ENCODE results near the gene IRX4. TPM values are rescaled to one million over a fixed set of nuclear protein-coding genes. Genes with fewer than 3 reads are reported as not detected.

IRX4 gene
- total RNA-seq, 1 donor from 2014 or later: not detected

DNA sequence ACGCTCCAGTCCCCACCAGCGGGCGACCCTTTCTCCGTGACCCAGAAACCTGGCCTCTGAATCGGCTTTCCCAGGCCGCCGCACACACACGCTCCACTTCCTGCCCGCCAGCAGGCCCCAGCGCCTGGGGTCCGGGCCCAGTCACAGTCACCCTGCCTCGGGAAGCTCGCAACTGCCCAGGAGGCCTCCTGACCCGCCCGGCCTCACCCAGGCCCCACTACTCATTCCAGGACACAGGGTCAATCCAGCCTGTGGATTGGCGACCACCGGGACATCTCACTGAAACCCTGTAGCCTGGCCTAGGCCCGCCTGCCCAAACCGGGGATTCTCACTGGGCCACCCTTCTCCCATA, 2.7 kb upstream of the IRX4 start:
- peaks cover 43% of the 10 kb centered on the region for H3K27me3 Mint-ChIP-seq (ENCODE audit: low read depth)
- intact Hi-C loops (cut with micrococcal nuclease): no loop called here
- no peak for DNase-seq (ENCODE audit: low spot score)
- no peaks in the 10 kb centered on the region for H3K9me3 Mint-ChIP-seq
- H3K36me3 Mint-ChIP-seq (ENCODE audit: low read depth): no peaks in the 10 kb centered on the region
- no peaks in the 10 kb centered on the region for H3K4me1 Mint-ChIP-seq (ENCODE audit: low read depth)
- H3K27ac Mint-ChIP-seq: no peak overlapping the region
- no peak overlapping the region for H3K4me3 Mint-ChIP-seq (ENCODE audit: low read depth)

DNA sequence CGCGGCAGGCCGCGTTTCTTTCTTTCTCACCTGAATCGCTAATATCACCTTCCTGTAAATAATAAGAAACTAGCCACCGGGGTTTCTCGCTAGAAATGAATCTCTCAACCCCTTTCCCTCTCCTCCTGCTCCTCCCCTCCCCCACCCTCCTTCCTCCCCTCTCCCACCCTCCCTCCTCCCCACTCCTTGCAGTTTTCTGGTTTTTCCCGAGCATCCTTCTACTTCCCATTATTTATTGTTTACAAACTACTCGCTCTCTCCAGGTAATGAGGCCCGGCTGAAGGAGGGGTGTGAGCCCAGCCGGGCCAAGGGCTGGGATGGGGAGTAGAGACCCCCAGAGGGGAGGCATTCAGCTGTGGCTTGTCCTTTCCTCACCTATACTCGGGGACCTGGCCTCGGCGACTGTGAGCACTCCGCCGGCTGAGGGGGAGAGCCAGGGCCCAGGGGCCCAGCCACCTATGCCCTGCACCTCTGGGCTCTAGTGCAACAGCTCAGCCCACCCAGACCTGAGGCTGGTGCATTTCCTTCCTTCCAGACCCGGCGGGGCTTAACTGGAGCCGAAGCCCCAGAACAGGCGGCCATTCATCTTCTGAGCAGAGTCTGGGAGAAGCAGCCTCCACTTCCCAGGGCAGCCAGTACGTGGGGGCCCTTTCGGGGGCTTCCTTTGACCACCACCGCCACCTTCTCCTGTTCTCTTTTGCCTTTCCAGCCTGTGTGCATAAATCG, 2.1 kb upstream of the IRX4 start:
- Mint-ChIP-seq H3K9me3 (no peaks in the 10 kb centered on the region), H3K27me3 (ENCODE audit: low read depth) (peaks cover 48% of the 10 kb centered on the region), H3K27ac (no peak overlapping the region), H3K4me1 (ENCODE audit: low read depth) (no peaks in the 10 kb centered on the region), H3K4me3 (ENCODE audit: low read depth) (no peak overlapping the region), H3K36me3 (ENCODE audit: low read depth) (no peaks in the 10 kb centered on the region)
- no peak for DNase-seq (ENCODE audit: low spot score)
- intact Hi-C loops (cut with micrococcal nuclease): loop anchor here (5.0 kb wide), 1 partner anchor 867 kb away; the partner anchor contains the start of gene IRX2

DNA sequence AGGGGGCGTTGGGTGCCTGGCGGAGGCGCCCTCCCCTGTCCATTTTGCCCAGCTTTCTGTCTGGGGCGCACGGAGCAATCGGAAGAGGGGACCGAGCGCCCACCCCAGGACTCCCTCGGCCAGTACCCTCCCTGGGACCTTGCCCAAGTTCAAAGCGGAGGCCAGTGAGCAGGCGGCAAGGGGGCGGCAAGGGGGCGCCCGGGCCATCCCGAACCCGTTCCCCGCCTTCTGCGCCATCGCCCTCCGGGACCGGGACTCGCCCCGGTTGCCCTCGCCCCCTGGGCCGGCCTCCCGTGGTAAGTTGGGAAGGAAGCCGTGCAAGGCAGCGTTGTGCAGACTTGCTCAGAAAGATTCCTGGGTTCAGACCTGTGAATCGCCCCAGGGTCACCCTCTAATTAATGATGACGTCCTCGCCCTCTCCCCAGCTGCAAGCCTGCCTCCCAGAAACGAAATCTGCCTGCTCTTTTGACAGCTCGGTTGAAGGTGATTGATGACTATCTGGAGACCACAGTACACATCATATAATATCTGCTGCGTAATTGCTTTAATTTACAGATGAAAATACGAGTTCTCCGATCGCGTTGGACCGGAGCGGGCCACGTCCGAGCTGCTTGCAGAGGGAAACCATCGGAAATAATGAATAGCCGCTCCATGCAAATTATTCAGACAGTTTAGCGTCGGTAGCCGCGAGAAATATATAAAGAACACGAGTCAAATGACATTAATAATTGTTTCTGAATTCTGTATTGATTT, 1.4 kb upstream of the IRX4 start:
- H3K4me3 Mint-ChIP-seq (ENCODE audit: low read depth): no peak overlapping the region

DNA sequence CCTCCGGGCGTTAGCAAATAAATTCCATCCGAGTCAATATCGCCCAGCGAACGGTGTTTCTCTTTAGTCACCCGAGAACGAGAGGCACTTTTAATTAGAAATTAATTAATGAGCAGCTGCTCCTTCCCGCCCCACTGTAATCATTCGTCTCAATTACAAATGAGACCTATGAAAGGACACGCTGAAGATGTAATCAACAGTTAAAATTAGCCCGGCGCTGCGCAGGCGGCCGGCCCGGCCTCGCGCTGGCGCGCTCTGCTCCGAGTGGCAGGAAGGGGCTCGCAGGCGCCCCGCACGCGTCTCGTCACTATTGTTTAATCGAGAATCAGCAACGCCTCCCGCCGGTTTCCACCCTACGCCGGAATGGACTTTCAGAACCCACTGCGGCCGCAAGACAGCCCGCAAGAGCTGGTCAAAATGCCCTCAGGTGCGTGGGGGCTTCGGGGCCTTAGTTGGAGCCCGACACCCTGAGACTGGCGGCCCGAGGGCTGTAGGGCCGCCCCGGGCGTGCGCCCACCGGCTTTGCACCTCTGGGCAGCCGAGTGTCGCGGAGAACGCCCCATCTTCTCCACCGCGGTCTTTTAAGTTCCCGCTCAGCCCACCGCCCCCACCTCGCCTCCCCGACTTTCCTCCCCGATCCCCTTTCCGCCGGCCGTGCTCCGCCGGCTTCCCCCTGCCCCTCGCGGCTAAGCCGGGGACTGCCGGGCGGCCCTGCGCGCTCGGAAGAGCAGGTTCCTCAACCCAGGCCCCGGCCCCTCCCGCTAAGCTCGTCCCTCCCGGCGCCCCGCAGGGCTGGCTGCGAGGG, 597 bp upstream of the IRX4 start:
- Mint-ChIP-seq H3K9me3 (no peaks in the 10 kb centered on the region), H3K36me3 (ENCODE audit: low read depth) (no peaks in the 10 kb centered on the region), H3K4me3 (ENCODE audit: low read depth) (no peak overlapping the region), H3K27ac (no peak overlapping the region), H3K27me3 (ENCODE audit: low read depth) (peaks cover 45% of the 10 kb centered on the region), H3K4me1 (ENCODE audit: low read depth) (no peaks in the 10 kb centered on the region)
- intact Hi-C loops (cut with micrococcal nuclease): loop anchor here (5.0 kb wide), 1 partner anchor 869 kb away; the partner anchor contains the start of gene IRX2
- no peak for DNase-seq (ENCODE audit: low spot score)

More for the DNA sequence above, 1.4 kb upstream of the IRX4 start:
- H3K36me3 Mint-ChIP-seq (ENCODE audit: low read depth): no peaks in the 10 kb centered on the region
- H3K27me3 Mint-ChIP-seq (ENCODE audit: low read depth): peaks cover 52% of the 10 kb centered on the region
- H3K4me1 Mint-ChIP-seq (ENCODE audit: low read depth): no peaks in the 10 kb centered on the region
- no peak for DNase-seq (ENCODE audit: low spot score)
- no peaks in the 10 kb centered on the region for H3K9me3 Mint-ChIP-seq
- H3K27ac Mint-ChIP-seq: no peak overlapping the region
- intact Hi-C loops (cut with micrococcal nuclease): loop anchor here (5.0 kb wide), 1 partner anchor 868 kb away; the partner anchor contains the start of gene IRX2

DNA sequence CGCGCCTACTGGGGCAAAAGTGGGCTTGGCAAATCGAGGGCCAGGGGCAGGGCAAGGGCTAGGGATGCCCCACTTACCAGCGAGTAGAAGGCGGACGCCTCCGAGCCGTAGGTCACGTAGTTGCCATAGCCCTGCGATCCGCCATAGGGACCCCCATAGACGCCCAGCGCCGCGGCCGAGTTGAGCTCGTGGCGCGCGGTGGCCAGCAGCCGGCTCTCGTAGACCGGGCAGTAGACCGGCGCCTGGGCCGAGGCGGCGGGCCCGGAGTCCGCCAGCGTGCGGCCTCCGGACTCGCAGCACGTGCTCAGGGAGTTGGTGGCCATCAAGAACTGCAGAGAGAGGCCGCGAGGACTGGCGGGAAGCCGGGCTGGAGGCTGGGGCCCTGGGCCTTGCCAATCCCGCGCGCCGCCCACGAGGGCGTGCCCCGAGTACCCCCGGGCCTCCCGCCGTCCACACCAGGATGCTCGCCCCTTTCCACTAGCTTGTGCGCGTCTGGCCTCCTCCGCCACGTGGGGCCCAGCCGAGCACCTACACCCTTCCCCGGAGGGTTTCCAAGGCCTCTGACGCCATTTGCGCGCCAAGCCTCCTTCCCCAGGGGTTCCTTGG, 891 bp downstream of the IRX4 start:
- intact Hi-C loops (cut with micrococcal nuclease): loop anchor here (5.0 kb wide), 1 partner anchor 870 kb away; the partner anchor contains the start of gene IRX2
- H3K27ac Mint-ChIP-seq: no peak overlapping the region
- H3K4me3 Mint-ChIP-seq (ENCODE audit: low read depth): no peak overlapping the region
- no peaks in the 10 kb centered on the region for H3K9me3 Mint-ChIP-seq
- DNase-seq (ENCODE audit: low spot score): no peak
- peaks cover 54% of the 10 kb centered on the region for H3K27me3 Mint-ChIP-seq (ENCODE audit: low read depth)
- no peaks in the 10 kb centered on the region for H3K36me3 Mint-ChIP-seq (ENCODE audit: low read depth)
- no peaks in the 10 kb centered on the region for H3K4me1 Mint-ChIP-seq (ENCODE audit: low read depth)

DNA sequence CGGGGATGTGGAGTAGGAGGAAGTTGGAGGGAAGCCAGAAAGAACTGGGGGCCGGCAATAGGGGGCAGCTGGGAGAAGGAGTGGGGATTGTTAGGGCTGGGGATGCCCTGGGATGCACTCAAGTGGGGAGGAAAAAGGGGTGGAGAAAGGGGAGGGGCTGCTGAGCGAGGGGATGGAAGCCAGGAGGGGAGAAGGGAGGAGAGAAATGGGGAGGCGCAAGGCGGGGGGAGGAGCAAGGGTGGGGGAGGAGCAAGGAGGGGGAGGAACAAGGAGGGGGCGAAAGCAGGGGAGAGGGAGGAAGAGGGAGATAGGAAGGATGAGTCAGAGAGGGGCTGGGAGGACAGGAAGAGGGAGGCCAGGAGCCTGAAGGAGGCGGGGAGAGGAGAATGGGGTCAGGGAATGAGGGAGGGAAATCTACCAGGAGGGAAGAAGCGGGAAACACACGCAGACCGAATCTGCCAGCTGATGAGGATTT, 1.6 kb downstream of the IRX4 start:
- H3K9me3 Mint-ChIP-seq: no peaks in the 10 kb centered on the region
- DNase-seq (ENCODE audit: low spot score): no peak
- H3K4me1 Mint-ChIP-seq (ENCODE audit: low read depth): no peaks in the 10 kb centered on the region
- peaks cover 55% of the 10 kb centered on the region for H3K27me3 Mint-ChIP-seq (ENCODE audit: low read depth)
- H3K4me3 Mint-ChIP-seq (ENCODE audit: low read depth): no peak overlapping the region
- H3K36me3 Mint-ChIP-seq (ENCODE audit: low read depth): no peaks in the 10 kb centered on the region
- no peak overlapping the region for H3K27ac Mint-ChIP-seq
- intact Hi-C loops (cut with micrococcal nuclease): loop anchor here (5.0 kb wide), 1 partner anchor 871 kb away; the partner anchor contains the start of gene IRX2

DNA sequence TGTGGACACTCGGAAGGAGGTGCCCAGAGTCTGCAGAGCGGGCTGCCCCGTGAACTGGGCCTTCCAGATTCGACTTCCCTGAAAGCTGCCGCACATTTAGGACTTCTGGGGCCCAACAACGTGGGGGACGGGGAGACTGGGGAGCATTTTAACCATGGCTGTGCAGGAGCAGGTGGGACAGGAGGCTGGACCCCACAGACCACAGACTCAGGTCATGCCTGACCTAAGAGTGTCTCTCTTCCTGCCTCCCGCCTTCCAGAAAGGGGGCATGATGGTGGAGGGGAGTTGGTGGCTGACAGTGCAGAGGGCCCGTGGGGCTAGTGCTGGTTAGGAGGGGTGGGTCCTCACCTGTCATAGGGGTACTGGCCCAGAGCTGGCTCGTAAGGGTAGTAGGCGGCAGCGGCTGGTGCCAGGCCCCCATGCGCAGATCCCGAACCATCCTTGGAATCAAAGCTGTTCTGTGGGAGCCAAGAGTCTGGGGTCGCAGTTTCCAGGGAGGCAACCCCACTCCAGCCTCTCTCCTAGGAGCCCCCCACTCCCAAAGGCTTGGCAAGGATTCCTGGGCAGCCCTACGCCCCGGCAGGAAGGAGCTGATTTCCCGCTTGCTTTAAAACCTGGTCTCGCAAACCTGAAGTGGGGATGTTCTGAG, 2.2 kb downstream of the IRX4 start:
- Mint-ChIP-seq H3K27ac (no peak overlapping the region), H3K36me3 (ENCODE audit: low read depth) (no peaks in the 10 kb centered on the region), H3K9me3 (no peaks in the 10 kb centered on the region), H3K4me1 (ENCODE audit: low read depth) (no peaks in the 10 kb centered on the region), H3K27me3 (ENCODE audit: low read depth) (peaks cover 56% of the 10 kb centered on the region), H3K4me3 (ENCODE audit: low read depth) (no peak overlapping the region)
- no peak for DNase-seq (ENCODE audit: low spot score)
- intact Hi-C loops (cut with micrococcal nuclease): loop anchor here (5.0 kb wide), 1 partner anchor 872 kb away; the partner anchor contains the start of gene IRX2

DNA sequence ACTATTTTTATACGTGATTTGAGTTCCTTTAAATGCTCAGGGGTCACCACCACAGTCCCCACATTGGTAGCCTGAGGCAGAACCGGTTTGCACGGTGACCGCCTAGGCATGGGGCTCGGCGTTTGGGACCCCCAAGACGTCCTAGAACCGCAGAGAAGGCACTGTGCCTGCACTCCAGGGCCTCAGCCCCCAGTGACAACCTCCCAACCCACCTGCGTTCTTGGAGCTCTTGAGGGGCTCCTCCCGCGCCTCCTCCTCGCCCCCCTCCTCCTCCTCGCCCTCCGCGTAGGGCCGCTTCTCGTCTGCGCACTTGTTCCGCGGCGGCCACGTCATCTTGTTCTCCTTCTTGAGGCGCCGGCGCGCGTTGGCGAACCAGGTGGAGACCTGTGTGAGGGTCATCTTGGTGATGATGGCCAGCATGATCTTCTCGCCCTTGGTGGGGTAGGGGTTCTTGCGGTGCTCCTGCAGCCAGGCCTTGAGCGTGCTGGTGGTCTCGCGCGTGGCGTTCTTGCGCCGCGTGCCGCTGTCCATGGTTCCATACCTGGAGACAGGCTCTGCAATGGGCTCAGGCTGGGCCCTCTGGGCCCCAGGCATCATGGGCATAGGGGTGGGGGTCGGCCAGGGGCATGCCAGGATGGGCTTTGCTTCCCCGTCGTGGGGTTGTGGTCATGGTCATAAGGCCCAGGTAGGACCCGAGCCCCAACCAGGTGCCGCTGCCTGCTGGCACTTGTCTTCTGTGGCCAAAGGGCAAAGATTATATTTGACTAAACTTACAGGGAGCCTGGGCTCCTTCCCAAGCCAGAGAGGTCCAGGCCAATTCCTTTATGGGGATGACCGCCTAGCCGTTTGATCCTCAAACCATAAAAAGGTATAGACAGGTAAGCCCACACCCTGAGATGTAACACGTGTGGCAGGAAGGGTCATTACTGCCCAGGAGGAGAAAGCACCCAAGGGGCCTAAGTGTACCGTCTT, 3.1 kb downstream of the IRX4 start:
- Mint-ChIP-seq H3K27me3 (ENCODE audit: low read depth) (peaks cover 55% of the 10 kb centered on the region), H3K9me3 (no peaks in the 10 kb centered on the region), H3K36me3 (ENCODE audit: low read depth) (no peaks in the 10 kb centered on the region), H3K4me3 (ENCODE audit: low read depth) (no peak overlapping the region), H3K27ac (no peak overlapping the region), H3K4me1 (ENCODE audit: low read depth) (no peaks in the 10 kb centered on the region)
- intact Hi-C loops (cut with micrococcal nuclease): loop anchor here (5.0 kb wide), 2 partner anchors 562 to 873 kb away; partner anchors contain the start of gene IRX2
- no peak for DNase-seq (ENCODE audit: low spot score)

DNA sequence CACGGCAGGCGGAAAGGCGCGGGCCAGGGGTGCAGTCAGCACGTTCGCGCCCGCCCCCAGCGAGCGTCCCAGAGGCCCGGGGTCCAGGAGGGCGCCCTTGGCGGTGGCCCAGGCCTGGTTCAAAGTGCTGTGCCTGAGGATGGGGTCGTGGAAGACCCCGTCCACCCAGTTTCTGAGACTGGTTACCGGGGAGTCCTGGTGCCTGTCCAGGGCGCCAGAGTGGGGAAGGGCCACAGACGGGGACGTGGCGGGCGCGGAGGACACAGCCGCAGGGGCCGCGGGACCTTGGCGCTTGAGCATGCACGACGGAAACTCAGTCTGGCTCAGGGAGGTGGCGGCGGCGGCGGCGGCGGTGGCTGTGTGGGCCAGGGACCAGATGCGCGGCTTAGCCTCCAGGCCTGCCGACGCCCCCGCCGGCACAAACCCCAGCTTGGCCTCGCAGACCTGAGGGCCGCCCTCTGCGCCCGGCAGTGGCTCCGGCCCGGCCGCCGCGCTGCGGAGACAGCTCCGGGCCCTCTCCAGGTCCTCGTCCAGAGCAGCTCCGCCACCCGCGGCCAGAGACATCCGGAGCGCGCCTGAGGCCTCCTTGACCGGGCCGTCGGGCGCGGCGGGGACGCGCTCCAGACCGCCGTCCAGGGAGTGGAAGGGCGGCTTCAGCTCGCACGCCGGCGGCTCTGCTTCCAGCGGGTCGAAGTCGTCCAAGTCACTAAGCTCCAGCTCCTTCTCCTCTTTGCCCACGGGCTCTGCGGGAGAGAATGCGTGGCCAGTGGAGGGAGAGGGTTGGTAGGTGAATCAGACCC, 4.5 kb downstream of the IRX4 start:
- Mint-ChIP-seq H3K36me3 (ENCODE audit: low read depth) (no peaks in the 10 kb centered on the region), H3K9me3 (no peaks in the 10 kb centered on the region), H3K27ac (no peak overlapping the region), H3K27me3 (ENCODE audit: low read depth) (peaks cover 60% of the 10 kb centered on the region), H3K4me1 (ENCODE audit: low read depth) (no peaks in the 10 kb centered on the region), H3K4me3 (ENCODE audit: low read depth) (no peak overlapping the region)
- DNase-seq (ENCODE audit: low spot score): no peak
- intact Hi-C loops (cut with micrococcal nuclease): loop anchor here (5.0 kb wide), 1 partner anchor 561 kb away; no protein-coding TSS in a partner anchor

DNA sequence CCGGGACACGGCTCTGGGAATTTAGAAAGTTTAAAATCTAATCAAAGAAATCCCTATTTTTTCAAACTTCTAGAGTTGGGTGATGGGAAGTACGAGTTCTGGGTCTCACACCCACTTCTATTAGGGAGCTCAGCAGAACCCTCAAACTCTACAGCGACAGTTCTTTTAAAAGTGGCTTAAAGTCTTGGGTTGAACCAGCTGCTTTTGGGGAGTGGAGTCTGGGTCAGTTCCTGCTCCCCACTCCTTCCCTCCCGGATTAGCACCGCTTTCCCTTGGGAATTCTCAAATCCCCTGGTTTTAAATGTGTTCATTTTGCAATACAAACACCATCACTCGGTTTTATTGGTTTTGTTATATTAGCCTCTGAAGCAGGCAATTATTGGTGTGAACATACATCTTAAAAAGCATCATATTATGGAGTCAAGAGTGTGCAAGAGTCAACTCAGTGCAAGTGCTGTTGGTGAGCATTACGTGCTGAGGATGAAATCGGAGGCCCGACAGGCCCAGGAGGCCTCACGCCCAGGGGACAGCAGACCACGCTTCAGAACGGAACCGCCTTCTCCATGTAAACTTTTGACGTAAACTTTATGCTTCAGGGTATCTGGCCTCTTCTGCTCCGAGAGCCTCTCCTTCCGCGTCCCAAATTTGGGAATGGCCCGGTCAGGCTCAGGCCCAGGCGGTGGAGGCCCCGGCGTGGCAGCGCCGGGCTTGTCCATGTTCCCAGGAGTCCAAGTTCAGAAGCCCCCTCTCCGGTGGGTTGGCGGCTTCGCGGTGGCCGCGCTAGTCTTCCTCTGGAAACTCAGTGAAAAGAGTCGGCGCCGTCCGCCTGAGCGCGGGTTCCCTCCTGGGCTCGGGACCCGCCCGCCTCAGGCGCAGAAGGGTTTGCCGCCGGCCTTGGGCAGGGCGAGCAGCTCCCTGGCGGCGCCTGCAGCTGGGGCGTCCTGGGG, 5.3 kb downstream of the IRX4 start:
- DNase-seq (ENCODE audit: low spot score): no peak
- no peak overlapping the region for H3K27ac Mint-ChIP-seq
- H3K9me3 Mint-ChIP-seq: no peaks in the 10 kb centered on the region
- H3K27me3 Mint-ChIP-seq (ENCODE audit: low read depth): peaks cover 65% of the 10 kb centered on the region
- intact Hi-C loops (cut with micrococcal nuclease): loop anchor here (2.0 to 5.0 kb wide), 2 partner anchors 560 to 1717 kb away; partner anchors contain the start of gene IRX1
- H3K4me1 Mint-ChIP-seq (ENCODE audit: low read depth): no peaks in the 10 kb centered on the region
- no peaks in the 10 kb centered on the region for H3K36me3 Mint-ChIP-seq (ENCODE audit: low read depth)
- no peak overlapping the region for H3K4me3 Mint-ChIP-seq (ENCODE audit: low read depth)
